GM13976 (cell line): ENCODE measurements around the gene ZFPM1.

ENCODE experiments used
- DNase-seq: peaks from one replicate; pipeline ENCODE4 v3.0.0; 2012; ENCODE audit warnings: low spot score
- in situ Hi-C: fragments of 300-500 bp; cut with MboI; formaldehyde crosslinking; loops from one replicate; pipeline ENCODE4 v1.12.0; 2022; ENCODE audit warnings: low sequenced_read_pairs, mixed read lengths, inconsistent platforms; ENCODE audit not compliant: unreplicated experiment
- TF ChIP-seq, protein P1 (sequence below): IDR thresholded peaks from 2 replicates; pipeline ENCODE4 v1.5.1; 2012; ENCODE audit warnings: borderline replicate concordance, mild to moderate bottlenecking; ENCODE audit not compliant: insufficient read depth; ENCODE audit errors: extremely low read depth, missing control alignments, control extremely low read depth

The ZFPM1 gene

DNA sequence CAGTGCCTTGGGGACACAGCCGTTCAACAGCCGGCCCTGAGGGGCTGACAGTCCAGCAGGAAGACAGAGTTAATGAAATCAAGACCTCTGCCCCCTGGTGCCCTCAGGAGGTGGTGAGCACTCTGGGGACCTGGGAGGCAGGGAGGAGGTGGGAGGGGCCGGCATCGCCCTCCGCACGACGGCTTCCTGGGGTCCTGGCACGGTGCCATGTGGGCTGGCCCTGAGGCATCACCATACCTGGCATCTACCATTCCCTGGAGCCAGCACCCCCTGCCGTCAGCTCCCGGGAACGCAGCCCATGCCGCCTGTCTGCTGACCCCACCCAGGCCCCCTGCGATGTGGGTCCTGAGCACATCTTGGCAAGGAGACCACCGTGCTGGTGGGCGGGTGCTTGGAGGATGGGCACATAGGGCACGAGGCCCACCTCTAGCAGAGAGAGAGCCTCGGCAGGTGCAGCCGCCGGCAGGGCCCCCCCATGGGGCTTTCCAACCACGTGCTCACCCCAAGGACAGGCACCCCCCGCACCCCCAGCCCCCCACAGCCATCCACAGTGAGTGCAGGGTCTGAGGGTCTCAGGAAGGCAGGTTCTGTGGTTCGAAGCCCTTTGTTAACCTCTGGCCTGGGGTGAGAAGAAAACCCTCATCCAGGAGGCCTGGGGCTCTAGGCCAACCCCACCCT lies 52.5 kb downstream of the ZFPM1 start:
- DNase-seq = peak; percentile 57
- TF ChIP-seq, protein P1, sequence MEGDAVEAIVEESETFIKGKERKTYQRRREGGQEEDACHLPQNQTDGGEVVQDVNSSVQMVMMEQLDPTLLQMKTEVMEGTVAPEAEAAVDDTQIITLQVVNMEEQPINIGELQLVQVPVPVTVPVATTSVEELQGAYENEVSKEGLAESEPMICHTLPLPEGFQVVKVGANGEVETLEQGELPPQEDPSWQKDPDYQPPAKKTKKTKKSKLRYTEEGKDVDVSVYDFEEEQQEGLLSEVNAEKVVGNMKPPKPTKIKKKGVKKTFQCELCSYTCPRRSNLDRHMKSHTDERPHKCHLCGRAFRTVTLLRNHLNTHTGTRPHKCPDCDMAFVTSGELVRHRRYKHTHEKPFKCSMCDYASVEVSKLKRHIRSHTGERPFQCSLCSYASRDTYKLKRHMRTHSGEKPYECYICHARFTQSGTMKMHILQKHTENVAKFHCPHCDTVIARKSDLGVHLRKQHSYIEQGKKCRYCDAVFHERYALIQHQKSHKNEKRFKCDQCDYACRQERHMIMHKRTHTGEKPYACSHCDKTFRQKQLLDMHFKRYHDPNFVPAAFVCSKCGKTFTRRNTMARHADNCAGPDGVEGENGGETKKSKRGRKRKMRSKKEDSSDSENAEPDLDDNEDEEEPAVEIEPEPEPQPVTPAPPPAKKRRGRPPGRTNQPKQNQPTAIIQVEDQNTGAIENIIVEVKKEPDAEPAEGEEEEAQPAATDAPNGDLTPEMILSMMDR = no peak
- in situ Hi-C loops = no loop called here

DNA sequence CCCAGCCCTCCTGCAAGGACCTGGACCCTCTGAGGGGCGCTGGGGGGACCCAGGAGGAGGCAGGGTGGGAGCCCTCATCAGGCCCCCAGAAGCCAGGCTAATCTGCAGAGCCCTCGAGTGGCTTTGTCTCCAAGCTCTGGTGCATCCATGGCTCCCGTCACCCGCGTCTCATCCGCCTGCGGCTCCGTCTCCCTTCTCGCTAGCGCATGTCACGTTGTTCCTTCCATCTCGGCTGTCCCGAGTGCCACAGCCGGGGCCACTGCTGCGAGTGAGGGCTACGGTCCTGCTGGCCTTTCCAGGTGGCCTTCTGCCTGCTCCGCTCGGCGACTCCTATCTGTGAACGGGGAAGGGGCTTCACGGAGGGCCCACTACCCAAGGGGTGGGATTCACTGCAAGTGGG lies 53.6 kb downstream of the ZFPM1 start:
- in situ Hi-C loops = no loop called here
- no peak for DNase-seq
- TF ChIP-seq, protein P1 = no peak

DNA sequence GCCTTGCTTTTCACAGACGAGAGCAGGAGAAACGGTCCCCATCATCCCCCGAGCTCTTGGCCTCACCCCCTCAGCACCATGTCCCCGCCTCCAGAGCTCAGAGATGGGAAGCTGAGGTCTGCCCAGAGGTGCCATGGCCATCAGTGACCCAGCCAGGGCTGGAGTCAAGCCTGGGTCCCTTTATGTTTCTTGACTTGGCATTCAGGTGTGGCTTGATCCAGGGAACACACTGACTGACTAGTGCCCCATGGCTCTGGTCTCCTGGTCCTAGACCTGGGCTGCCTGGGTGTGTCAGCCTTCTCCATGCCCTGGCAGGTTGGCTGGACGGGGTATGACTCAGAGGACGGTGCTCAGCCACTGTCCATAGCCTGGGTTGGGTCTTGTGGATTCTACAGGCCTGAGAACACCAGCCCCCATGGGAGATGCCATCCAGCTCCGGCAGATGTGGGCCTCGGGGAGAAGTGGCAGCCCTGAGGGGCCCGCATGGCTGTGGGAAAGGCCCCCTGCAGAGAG lies 54.2 kb downstream of the ZFPM1 start:
- TF ChIP-seq, protein P1 = no peak
- in situ Hi-C loops = no loop called here
- DNase-seq = no peak

DNA sequence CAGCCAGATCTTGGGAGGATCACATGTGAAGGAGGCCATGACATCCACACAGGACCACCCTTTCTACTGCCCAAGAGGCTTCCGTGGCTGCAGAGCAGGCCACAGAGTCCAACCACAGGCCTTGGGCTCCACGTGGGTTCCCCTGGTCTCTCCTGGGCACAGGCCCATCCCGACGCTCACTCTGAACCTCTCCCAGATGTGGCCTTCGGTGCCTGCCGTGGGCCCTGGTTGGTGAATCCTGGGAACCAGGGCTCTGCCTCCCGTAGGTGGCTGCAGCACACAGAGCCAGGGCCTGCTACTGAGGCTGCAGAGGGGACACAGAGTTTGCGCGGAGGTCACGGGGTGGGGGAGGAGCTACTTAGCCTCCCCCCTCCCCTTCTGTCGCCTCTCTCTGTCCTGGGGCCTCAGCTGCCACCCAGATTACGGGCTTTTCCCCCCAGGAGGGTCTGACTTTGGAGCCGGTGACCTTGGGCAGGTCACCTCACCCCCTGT lies 55.3 kb downstream of the ZFPM1 start:
- DNase-seq = no peak
- TF ChIP-seq, protein P1 = no peak
- in situ Hi-C loops = no loop called here

DNA sequence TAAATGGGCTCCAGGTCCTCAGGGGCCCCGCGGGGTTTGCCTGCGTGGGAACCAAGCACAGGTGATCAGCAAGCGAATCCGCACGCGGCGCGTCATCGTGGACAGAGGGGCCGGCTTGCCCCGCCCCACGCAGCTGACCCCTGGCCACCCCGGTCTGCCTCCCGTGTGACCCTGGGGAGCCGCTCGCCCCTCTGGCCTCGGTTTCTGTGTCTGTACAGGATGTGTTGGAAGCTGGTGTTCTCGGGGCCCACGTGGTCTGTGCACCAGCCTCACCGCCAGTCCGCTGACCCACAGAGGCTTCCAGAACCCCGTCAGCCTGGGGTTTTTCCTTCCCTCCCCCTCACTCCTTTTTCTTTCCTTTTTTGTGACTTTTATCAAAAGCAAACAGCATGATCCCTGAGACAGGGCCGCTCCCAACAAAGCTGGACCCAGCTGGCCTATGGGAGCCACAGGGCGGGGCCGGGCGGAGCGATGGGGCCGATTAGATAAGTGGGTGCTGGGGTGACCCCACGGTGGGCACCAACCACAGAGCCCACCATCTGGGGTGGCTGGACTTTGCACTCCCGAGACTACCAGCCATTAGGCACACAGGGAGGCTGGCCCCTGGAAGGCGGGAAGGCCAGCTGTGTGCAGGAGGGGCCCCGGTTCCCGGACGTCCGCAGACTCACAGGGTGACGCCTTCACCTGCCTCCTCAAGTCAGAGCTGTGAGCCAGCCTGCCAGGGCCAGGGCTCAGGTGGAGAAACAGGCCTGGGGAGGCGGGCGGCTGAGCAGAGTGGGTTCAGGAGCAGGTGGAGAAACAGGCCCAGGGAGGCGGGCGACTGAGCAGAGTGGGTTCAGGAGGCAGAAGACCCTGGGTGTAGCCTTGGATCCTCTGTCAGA lies 56.0 kb downstream of the ZFPM1 start:
- TF ChIP-seq, protein P1 = no peak
- DNase-seq = no peak
- in situ Hi-C loops = no loop called here

DNA sequence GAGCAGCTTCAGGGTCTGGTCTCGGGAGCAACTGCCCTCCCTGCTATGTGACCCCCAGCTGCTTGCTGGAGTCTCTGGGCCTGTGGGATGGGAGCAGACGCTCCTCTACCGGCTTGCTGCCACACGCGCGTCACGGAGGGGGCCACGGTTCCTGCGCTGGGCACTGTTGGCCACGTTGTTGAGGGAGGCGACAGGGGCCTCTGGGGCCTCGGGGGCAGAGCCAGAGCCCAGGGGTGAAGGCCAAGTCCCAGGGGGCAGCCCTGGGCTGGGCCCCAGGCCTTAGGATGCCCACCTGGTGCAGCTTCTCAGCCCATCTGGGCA lies 56.6 kb downstream of the ZFPM1 start:
- in situ Hi-C loops = no loop called here
- TF ChIP-seq, protein P1 = no peak
- no peak for DNase-seq
